Smooth muscle cell (in vitro differentiated cells): ENCODE results near the gene ACTL6B. TPM values are rescaled to one million over a fixed set of nuclear protein-coding genes. Genes with fewer than 3 reads are reported as not detected.

Experiments
- DNase-seq: peaks from one replicate; lab custom pipeline; 2025; ENCODE audit not compliant: unreplicated experiment; lab: John Stamatoyannopoulos, UW
- H2AFZ ChIP-seq: fragments of 200-600 bp; sonication (generic); 2 replicates; pipeline ENCODE4 v1.6.0; 2016; ENCODE audit warnings: antibody characterized with exemption, low read depth, mild to moderate bottlenecking
- H3F3A ChIP-seq: fragments of 200-600 bp; sonication (generic); 2 replicates; pipeline ENCODE4 v1.6.0; 2017; ENCODE audit warnings: antibody characterized with exemption, low read depth
- H3K27ac ChIP-seq: fragments of 200-600 bp; sonication (generic); 2 replicates; pipeline ENCODE4 v1.5.1; 2016; ENCODE audit warnings: low read depth, mild to moderate bottlenecking
- H3K27me3 ChIP-seq: fragments of 200-600 bp; sonication (generic); 2 replicates; pipeline ENCODE4 v1.6.1; 2016; ENCODE audit warnings: low read depth, mild to moderate bottlenecking
- H3K36me3 ChIP-seq: fragments of 200-600 bp; sonication (generic); 2 replicates; pipeline ENCODE4 v1.5.1; 2016; ENCODE audit warnings: low read depth
- H3K4me1 ChIP-seq: fragments of 200-600 bp; sonication (generic); 2 replicates; pipeline ENCODE4 v1.5.1; 2016; ENCODE audit warnings: low read depth
- H3K4me2 ChIP-seq: fragments of 200-600 bp; sonication (generic); 2 replicates; pipeline ENCODE4 v1.6.0; 2016; ENCODE audit warnings: mild to moderate bottlenecking
- H3K4me3 ChIP-seq: fragments of 200-600 bp; sonication (generic); 2 replicates; pipeline ENCODE4 v1.5.1; 2016; ENCODE audit warnings: mild to moderate bottlenecking
- H3K79me2 ChIP-seq: fragments of 200-600 bp; sonication (generic); 2 replicates; pipeline ENCODE4 v1.6.0; 2016; ENCODE audit warnings: low read depth, mild to moderate bottlenecking
- H3K9ac ChIP-seq: fragments of 200-600 bp; sonication (generic); 2 replicates; pipeline ENCODE4 v1.6.0; 2016; ENCODE audit warnings: low read depth
- H3K9me3 ChIP-seq: fragments of 200-600 bp; sonication (generic); replicated peaks from 2 replicates; pipeline ENCODE4 v1.5.1; 2016; ENCODE audit warnings: low read depth
- H4K20me1 ChIP-seq: fragments of 200-600 bp; sonication (generic); 2 replicates; pipeline ENCODE4 v1.6.0; 2016; ENCODE audit warnings: low read depth
- CTCF ChIP-seq: fragments of 200-600 bp; sonication (generic); IDR thresholded peaks from 2 replicates; pipeline ENCODE4 v1.5.1; 2017; ENCODE audit warnings: borderline replicate concordance, mild to moderate bottlenecking, antibody characterized with exemption; ENCODE audit not compliant: insufficient read depth, poor library complexity, severe bottlenecking
- WGBS: methylation state at CpG from one replicate; pipeline ENCODE4 v1.1.7; 2016; ENCODE audit warnings: low lambda C conversion rate; 5-methylcytosine and 5-hydroxymethylcytosine counted together
- polyA plus RNA-seq: library from polyadenylated mRNA; unstranded; fragments of >200 nt; fragmentation: Nextera tagmentation; extraction: Ambion mirVana; gene quantifications from 2 replicates; pipeline ENCODE4 v1.2.1, GENCODE V29; 2016
- total RNA-seq: library from RNA; depleted of rRNA; stranded (reverse); fragments of >200 nt; gene quantifications from 2 replicates; pipeline ENCODE4 v1.2.3, GENCODE V29; 2014

ACTL6B gene
- total and polyA plus RNA-seq, 2 experiments from 2014 or later, result not detected

- Histone ChIP-seq H3K27ac (no peak overlapping the region), H4K20me1 (no peaks in the 10 kb centered on the region), H3K4me2 (no peak overlapping the region), H3F3A (no peaks in the 10 kb centered on the region), H3K27me3 (no peaks in the 10 kb centered on the region), H3K36me3 (no peaks in the 10 kb centered on the region), H3K9ac (no peak overlapping the region), H3K9me3 (no peaks in the 10 kb centered on the region), H3K79me2 (no peaks in the 10 kb centered on the region), H3K4me1 (no peaks in the 10 kb centered on the region), H3K4me3 (no peak overlapping the region), H2AFZ (no peak overlapping the region)
- DNase-seq, result no peak
- TF ChIP-seq CTCF, result no peak
- WGBS, result 88% methylated on average over 17 of the region's 17 CpGs
Measured at GRCh38 chr7:100639995-100640516, 16.2 kb downstream of the ACTL6B start.

GRCh38 chr7:100632951-100633717 lies 23.1 kb downstream of the ACTL6B start:
- H3K79me2 ChIP-seq, result no peaks in the 10 kb centered on the region
- H2AFZ ChIP-seq, result peak overlapping the region; percentile 77
- DNase-seq, result peak; percentile 31
- no peaks in the 10 kb centered on the region for H3K4me1 ChIP-seq
- no peaks in the 10 kb centered on the region for H4K20me1 ChIP-seq
- no peaks in the 10 kb centered on the region for H3K9me3 ChIP-seq
- H3K36me3 ChIP-seq, result no peaks in the 10 kb centered on the region
- H3K27ac ChIP-seq, result no peak overlapping the region
- WGBS, result 3% methylated on average over 45 of the region's 72 CpGs
- peak; percentile 29 for TF ChIP-seq CTCF
- H3K9ac ChIP-seq, result no peak overlapping the region
- no peaks in the 10 kb centered on the region for H3K27me3 ChIP-seq
- peak overlapping the region; percentile 81 for H3K4me2 ChIP-seq
- H3K4me3 ChIP-seq, result peak overlapping the region; percentile 42
- no peaks in the 10 kb centered on the region for H3F3A ChIP-seq

- Histone ChIP-seq H3K9me3 (no peaks in the 10 kb centered on the region), H3K27me3 (no peaks in the 10 kb centered on the region), H3K4me1 (peaks cover 3% of the 10 kb centered on the region), H2AFZ (no peak overlapping the region), H4K20me1 (no peaks in the 10 kb centered on the region), H3K36me3 (no peaks in the 10 kb centered on the region), H3K79me2 (no peaks in the 10 kb centered on the region), H3K27ac (no peak overlapping the region), H3F3A (no peaks in the 10 kb centered on the region), H3K9ac (no peak overlapping the region), H3K4me3 (no peak overlapping the region), H3K4me2 (no peak overlapping the region)
- 93% methylated on average over 4 of the region's 4 CpGs for WGBS
- no peak for DNase-seq
- no peak for TF ChIP-seq CTCF
Measured at GRCh38 chr7:100630066-100630465, 26.2 kb downstream of the ACTL6B start.

- Histone ChIP-seq H3F3A (no peaks in the 10 kb centered on the region), H4K20me1 (no peaks in the 10 kb centered on the region), H3K9ac (no peak overlapping the region), H3K27me3 (no peaks in the 10 kb centered on the region), H3K9me3 (no peaks in the 10 kb centered on the region), H3K36me3 (no peaks in the 10 kb centered on the region), H2AFZ (no peak overlapping the region), H3K27ac (no peak overlapping the region), H3K4me1 (peaks cover 3% of the 10 kb centered on the region), H3K4me2 (no peak overlapping the region), H3K79me2 (no peaks in the 10 kb centered on the region), H3K4me3 (no peak overlapping the region)
- peak; percentile 5 for TF ChIP-seq CTCF
- no peak for DNase-seq
- 64% methylated on average over 11 of the region's 11 CpGs for WGBS
Measured at GRCh38 chr7:100629117-100629716, 27.0 kb downstream of the ACTL6B start.
